Activated CD4-positive, CD25-positive, alpha-beta regulatory T cell treated with anti-CD3 and anti-CD28 coated beads, Interleukin-2, amount 50 U/mL, for 16 hours (primary cell): ENCODE results near the gene MRPS18A.
"Not testable (repeated sequence)": the region's sequence is repeated elsewhere in the genome, so short reads cannot be mapped to it uniquely, and the experiment has no call there.

Experiments
- DNase-seq: peaks from one replicate; pipeline ENCODE4 v3.0.0-alpha.2; 2020; ENCODE audit warnings: low read depth, low spot score

Gene MRPS18A

DNA sequence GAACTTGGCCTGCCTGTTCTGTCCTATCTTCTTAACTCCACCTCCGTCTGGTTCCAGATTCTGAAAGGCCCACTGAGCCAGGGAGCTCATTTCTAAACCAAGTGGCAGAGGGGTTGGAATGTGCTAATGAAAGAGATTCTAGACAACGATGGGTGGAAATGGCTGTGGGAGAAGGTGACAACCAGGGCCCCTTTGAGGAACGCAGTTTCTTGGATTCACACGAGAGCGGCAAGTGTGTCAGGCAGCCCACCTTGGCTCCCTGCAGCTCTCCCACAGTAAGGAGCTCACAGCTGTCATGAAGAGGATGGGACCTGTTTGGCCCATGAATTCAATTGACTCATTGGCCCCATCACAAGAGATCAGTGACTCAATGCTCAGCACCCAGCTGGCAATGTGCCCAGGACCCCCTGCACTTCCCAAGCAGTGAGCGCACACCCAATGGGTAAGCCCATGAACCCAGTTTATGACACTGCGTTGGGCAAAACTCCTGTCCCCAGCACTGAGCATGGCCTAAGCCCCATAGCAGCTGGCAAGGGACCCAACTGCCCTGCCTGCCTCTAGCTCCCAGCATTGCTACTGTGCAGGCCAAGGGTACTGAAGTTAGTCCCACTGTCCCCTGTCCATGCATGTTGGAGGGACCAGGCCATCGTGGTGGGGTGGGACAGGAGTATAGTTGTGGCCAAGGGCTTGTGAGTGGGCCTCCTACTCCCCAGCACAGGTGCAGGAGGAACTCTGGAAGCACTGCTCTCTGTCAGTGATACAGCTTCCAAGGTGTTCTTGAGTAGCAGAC is 16.4 kb downstream of the MRPS18A start:
- DNase-seq = no peak

DNA sequence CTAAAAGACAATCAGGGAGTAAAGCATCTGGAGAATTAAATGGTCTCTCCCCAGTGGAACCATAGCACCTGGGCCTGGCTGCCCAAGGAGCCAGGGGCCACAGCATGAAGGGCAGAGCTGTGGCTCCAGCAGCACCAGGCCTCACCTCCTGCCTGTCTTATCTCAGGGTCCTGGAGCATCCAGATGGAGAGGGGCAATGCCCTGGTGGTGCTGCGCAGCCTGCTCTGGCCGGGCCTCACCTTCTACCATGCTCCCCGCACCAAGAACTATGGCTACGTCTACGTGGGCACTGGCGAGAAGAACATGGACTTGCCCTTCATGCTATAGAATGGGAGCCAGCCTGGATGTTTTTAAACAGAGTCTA is 17.0 kb downstream of the MRPS18A start:
- DNase-seq = no peak

DNA sequence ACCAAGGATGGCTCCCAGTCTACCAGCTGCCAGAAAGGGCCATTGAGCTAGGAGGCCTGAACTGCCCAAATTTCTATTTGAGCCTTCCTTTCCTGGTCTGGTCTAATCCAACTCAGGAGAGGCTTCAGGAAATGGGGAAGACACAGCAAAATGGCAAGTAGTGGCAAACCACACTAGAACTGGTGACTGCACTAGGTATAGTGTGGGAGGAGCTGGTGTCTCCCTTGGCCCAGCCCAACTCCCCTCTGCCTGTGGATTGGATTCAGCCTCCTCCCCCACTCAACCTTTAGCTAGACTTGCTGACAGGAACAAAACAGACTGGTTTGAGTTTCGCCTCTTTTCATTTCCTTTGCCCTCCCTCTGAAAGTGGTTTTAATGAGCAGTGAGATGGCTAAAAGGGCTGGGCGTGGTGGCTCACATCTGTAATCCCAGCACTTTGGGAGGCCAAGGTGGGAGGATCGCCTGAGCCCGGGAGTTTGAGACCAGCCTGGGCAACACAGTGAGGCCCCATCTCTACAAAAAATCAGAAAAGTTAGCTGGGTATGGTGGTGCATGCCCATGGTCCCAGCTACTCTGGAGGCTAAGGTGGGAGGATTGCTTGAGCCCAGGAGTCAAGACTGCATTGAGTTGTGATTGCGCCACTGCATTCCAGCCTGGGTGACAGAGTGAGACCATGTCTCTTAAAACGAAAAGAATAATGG is 17.5 kb downstream of the MRPS18A start:
- DNase-seq = no peak

DNA sequence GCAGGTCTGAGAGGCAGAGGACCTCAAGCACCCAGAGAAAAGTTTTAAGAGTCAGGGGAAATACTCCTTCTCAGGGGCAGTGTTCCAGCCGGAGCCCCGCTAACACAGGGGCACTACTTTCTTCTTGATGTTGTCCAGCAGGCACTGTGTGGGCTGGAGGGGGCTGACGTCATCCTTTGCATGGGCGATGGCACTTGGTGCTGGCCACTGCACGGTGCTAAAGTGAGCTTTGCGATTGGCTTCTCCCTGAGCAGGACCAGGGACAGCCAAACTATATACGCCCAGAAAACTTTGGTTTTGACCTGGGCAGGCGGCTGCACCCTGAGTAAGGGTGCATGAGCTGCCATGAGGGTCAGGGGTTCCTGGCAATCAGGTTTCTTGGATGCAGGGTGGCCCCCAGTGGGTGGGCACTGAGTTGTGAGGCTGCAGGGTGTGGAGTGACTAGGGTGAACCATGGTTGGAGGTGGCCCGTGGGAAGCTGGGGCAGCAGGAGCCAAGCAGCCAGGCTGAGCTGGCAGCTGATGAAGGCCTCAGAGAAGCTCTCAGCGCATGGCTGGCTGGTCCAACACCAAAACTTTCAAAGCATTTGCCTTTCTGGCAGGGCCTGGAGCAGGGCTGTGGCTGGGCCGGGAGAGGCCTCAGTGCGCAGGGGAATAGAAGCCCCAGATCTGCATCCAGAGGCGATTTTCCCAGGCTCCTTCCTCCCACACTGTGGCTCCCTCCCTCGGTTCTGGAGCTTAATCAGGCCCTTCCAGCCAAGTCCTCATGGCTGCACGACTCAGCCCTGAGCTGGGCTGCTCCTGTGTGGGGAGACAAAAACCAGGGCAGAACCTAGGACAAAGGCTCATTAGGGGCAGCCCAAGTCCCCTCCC is 18.3 kb downstream of the MRPS18A start:
- DNase-seq = no peak

DNA sequence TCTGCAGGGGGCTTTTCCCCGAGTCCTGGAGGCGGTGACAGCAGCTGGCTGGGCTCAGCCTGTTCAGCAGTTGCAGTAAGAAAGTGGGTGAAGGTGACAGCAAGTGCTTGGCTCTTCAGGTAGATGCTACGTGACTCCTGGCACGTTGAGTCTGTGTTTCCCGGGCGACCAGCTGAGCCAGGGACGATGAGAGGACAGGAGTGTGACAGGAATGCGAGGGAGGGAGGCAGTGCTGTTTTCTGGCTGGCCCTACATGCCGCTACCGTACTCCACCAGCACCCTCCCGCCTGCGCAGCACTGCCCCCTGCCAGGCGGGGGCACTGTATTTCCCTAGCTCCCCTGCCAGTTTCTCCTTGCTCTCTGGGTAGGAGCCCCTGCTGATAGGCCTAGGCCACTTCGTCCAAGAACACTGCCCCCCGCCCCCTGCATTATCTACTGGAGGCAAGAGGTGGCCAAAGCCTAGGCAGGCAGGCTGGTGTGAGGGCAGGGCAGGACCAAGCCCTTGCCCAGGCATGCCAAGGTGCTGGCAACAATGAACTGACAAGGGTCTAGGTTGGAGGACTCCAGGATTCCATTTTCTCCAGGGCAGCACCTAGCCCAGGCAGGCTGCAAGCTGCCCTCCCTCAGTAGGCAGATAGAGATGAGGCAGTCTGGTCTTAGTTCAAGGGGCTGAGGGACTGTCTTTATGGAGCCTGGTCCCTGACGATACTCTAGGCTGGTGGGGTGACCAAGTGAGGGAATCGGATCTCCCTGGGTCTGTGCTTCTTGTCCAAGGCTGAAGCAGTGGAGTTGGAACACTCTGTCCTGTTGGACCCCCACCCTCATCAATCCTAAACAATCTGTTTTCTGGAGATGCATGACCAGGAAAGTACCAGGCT is 19.2 kb downstream of the MRPS18A start:
- DNase-seq = no peak

DNA sequence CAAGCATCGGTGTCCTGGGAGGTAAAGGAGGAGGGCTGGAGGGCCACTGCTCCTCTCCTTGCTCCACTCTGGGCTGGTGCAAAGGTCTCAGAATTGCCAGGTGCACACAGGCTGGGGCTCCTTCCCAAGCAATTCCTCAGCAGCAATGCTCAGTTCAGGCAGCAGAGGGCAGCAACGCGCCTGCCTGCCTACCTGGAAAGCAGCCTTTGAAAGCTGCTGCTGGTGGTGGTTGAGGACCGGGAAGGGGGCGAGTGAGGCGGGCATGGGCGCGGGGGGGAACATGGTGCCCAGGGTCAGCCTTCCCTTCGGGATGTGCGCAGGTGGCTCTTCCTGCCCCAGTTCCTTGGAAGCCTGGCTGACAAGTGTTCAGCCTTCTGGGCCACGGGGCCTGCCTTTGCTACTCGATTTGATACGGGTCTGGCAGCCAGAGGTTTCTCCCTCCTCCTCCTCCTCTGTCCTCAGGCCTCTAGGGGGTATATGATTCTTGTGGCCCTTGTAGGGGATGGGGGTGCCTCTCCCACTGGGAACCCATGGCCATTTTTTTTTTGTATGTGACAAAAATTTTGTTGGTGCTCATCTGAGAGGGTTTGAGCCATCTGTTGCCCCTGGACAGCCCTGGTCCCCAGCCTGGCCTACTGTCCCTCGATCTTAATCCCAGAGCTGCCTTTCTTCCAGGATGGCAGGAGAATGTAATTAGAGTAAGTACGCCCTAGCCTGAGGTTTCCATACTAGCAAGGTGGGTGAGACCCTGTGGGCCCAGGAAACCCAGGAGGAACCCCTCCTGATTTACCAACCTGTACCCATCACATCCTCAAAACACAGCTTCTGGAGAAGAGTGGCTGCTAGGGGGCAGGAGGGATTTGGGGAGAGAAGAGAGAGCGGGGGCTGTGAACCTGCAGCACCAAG is 20.1 kb downstream of the MRPS18A start:
- peak; percentile 57 for DNase-seq

DNA sequence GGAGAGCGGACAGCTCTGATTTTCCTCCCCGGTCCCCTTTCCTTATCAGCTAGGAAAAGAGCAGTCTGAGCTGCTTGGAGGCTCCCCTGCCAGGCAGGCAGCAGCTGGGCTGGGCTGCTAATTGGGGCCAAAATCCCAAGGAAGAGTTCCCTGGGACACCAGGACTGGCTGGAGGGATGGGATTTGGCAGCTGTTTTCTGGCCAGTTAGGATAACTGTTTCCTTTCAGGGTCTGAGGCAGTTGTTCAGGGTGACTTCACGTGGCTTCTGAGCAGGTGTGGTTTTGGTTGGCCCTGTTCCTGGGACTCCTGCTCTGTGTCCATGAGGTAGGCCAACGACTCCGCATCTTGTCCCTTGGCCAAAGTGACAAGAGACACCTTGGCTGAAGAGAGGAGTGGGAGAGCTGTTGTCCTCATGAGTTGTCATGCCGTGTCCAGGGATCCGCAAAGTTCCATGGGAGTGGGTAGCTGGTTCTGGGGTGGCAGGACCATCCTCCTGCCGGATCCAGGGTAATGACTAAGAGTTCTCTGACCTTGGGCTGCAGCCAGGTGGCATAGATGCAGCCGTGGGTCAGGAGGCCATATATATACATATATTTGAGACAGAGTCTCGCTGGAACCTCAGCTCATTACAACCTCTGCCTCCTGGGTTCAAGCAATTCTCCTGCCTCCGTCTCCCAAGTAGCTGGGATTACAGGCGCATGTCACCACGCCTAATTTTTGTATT is 21.2 kb downstream of the MRPS18A start:
- no peak for DNase-seq

DNA sequence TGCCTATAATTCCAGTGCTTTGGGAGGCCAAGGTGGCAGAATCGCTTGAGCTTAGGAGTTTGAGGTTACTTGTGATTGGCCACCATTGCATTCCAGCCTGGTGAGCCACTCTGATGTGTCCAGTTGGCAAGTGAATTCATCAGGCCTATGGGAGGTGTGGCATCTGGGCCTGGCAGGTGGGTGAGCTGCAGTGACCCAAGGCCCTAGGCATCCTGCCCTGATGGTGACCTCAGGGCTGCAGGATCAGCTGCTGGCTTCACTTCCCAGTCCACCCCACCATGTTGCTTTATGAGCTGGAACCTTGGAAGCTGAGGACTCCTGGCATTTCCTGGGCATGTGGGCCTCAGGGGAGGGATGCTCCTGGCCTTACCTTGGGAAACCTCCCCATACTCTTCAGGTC is 22.2 kb downstream of the MRPS18A start:
- no peak for DNase-seq

DNA sequence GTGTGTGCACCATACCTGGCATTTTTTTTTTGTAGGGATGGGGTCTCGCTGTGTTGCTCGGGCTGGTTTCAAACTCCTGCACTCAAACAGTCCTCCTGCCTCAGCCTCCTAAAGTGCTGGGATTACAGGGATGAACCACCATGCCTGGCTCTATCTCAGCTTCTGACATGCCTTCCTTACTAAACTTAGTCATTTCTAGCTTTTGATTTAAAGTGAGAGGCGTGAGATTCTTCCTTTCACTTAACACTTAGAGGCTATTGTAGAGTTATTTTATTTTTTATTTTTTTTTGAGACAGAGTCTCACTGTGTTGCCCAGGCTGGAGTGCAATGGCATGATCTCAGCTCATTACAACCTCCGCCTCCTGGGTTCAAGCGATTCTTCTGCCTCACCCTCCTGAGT is 24.6 kb downstream of the MRPS18A start:
- not testable (repeated sequence) for DNase-seq

DNA sequence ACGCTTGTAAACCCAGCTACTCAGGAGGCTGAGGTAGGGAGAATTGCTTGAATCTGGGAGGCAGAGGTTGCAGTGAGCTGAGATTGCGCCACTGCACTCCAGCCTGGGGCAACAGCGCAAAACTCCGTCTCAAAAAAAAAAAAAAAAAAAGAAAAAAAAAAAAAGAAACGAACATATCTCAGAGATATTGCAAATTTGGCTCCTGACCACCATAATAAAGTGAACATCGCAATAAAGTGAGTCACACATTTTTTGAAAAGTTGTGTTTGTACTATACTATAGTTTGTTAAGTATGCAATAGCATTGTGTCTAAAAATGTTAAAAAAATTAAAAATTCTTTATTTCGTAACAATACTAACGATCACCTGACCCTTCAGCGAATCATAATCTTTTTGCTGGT is 29.4 kb downstream of the MRPS18A start:
- no peak for DNase-seq

DNA sequence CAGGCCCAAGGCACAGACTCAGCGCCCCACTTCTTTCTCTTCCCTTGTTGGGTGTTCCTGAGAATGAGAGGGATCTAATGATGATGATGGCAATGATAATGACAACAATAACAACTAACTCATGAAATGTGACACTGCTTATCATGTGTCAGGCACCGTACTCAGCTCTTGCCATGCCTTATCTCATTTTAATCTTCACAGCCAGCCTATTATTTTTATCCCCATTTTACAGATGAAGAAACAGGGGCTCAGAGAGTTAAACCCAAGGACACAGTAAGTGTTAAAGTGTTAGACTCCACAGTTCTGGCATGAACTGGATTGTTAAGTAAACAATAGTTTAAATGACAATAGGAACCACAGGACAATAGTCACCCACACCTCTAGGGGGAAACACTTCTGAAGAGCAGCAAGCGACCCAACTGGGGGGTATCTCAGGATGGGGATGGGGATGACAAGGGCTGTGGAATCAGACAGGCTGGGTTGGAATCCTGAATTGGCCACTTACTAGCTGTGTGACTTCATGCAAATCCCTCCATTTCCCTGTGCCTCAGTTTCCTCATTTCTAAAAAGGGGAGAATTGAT is 30.3 kb downstream of the MRPS18A start:
- no peak for DNase-seq

DNA sequence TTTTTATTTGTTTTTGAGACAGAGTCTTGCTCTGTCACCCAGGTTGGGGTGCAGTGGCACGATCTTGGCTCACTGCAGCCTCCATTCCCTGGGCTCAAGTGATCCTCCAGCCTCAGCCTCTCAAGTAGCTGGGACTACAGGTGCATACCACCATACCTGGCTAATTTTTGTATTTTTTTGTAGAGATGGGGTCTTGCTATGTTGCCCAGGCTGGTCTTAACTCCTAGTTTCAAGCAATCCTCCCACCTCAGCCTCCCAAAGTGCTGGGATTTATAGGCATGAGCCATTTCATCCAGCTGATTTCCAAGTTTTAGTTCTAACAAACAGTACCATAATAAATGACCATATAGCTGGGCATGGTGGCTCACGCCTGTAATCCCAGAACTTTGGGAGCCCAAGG is 34.8 kb downstream of the MRPS18A start:
- DNase-seq = not testable (repeated sequence)

DNA sequence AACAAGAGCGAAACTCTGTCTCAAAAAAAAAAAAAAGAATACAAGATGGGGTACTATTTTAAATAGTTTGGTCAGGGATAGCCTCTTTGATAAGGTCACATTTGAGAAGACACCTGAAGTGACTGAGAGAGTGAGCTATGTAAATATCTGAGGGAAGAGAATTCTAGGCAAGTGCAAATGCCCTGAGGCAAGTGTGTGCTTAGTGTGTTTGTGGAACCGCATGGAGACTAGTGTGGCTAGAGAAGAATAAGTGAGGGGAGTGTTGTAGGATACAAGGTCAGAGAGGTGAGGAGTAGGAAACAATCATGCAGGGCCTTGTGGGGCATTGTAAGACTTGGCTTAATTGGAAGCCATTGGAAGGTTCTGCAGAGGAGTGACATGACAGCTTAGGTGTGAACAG is 39.3 kb downstream of the MRPS18A start:
- no peak for DNase-seq

DNA sequence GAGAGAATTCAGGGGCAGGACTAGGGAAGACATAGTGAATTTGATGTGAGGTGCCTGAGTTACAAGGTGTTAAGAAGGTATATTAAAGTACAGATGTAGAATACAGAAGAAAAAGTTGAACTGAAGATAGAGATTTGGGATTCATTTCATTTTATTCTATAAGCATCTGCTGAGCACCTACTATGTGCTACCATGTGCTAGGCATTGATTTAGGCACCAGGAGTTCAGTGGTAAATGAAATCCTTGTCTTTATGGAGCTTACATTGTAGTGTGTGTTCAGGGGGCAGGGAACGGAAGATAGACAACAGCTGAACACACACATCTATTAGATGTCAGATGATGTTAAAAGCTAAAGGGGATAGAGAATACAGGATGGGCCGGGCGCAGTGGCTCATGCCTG is 40.0 kb downstream of the MRPS18A start:
- no peak for DNase-seq

DNA sequence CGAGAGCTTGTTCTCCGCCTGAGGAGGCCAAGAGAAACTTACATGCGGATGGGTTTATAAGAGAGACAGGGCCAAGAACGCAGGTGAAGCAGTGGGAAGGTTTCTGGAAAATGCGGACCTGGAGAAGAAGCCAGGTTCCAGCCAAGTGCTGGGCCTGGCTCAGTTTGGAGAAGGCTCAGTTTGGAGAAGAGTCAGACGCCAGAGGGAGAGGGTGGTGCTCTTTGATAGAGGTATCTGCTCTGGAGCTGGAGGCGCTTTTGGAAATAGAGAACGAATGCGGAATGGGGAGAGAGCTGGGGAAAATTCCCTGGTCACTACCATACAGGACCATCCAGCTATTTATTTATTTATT is 42.0 kb downstream of the MRPS18A start:
- DNase-seq = no peak

DNA sequence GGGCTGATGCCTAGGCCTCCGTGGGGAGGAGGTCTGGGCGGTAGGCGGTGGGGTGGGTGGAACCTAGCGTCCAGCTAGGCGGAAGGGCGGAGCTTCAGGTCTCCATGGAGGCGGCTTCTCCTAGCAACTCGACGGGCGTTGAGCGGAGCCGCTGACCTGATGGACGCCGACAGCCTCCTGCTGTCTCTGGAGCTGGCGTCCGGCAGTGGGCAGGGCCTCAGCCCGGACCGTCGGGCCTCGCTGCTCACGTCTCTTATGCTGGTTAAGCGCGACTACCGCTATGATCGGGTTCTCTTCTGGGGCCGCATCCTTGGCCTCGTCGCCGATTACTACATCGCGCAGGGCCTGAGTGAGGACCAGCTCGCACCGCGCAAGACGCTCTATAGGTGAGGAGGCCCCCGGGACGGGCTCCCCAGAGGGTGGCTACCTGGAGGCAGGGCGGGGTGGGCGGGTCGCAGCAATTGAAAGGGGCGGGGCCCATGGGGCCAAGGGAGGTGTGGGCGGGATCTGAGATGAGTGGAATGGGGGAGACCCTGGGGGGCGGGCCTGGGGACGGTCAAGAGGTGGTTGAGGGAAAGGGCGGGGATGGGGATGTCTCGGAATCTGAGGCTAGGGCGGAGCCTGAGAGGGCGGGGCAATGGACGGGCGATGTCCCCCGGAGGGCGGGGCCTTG is 42.5 kb downstream of the MRPS18A start, which contains the start of gene RSPH9:
RSPH9 (plus strand) TSS at position 97 of the 673 bp plus-strand sequence; CDS start at position 160, 63 bp downstream.
- DNase-seq = peak; percentile 36

DNA sequence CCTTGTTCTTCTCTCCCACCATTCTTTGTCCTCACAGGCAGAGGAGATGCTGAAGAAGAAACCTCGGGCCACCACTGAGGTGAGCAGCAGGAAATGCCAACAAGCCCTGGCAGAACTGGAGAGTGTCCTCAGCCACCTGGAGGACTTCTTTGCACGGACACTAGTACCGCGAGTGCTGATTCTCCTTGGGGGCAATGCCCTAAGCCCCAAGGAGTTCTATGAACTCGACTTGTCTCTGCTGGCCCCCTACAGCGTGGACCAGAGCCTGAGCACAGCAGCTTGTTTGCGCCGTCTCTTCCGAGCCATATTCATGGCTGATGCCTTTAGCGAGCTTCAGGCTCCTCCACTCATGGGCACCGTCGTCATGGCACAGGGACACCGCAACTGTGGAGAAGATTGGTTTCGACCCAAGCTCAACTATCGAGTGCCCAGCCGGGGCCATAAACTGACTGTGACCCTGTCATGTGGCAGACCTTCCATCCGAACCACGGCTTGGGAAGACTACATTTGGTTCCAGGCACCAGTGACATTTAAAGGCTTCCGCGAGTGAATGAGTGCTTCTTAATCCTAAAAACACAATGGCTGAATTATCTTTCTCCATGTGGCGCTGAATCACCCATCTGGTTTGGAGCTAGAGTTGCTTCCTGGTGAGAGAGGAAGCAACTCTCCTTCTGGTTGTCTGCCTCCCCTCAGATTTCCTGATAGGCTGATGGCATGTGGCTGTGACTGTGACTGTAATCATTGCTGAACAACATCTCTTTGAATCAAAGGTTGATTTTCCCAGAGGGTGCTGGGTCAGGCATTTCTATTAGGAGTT is 47.4 kb downstream of the MRPS18A start:
- no peak for DNase-seq

DNA sequence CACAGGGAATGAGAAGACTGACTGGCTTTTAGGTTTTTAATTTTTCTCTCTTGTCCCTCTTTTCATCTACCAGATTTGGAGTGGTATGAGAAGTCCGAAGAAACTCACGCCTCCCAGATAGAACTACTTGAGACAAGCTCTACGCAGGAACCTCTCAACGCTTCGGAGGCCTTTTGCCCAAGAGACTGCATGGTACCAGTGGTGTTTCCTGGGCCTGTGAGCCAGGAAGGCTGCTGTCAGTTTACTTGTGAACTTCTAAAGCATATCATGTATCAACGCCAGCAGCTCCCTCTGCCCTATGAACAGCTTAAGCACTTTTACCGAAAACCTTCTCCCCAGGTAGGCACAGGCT is 51.3 kb downstream of the MRPS18A start:
- DNase-seq = no peak
